DMS79 (cell line): ENCODE results near the gene TMEM127.

Experiments used
- DNase-seq: peaks from one replicate; lab custom pipeline; 2025; lab: John Stamatoyannopoulos, UW

The TMEM127 gene

GRCh38 chr2:96204836-96205624 lies 60.8 kb downstream of the TMEM127 start:
- DNase-seq: peak; percentile 49

GRCh38 chr2:96203130-96204028 lies 62.4 kb downstream of the TMEM127 start:
- no peak for DNase-seq

DNA sequence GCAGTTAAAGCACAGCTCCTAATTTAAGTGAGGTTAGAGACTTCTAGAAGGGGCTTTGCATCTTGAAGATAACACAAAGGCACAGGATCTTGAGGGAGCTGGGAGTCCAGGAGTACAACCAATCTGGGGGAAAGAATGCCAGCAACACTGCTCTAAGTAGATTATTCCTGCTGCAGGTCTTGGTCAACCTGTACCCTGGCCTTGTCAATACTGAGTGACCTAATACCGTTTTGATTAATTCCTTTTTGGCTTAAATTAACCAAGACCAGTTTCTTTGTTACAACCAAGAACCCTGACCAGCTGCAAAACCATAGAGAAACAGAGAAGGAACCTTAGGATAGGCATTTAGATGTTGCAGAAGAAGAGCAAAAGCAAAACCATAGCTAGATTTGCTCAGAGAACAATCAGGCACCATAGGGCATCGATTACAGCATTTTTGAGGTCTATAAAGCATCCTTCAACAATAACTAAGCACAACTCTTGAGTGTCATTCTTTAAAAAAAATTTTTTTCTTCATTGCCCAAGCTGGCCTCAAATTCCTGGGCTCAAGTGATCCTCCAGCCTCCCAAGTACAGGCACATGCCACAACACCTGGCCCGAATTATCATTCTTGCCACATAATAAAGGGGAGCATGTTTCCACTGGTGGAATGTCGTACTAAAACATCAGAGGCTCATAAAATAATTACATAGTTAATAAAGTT lies 63.5 kb downstream of the TMEM127 start:
- DNase-seq: no peak

DNA sequence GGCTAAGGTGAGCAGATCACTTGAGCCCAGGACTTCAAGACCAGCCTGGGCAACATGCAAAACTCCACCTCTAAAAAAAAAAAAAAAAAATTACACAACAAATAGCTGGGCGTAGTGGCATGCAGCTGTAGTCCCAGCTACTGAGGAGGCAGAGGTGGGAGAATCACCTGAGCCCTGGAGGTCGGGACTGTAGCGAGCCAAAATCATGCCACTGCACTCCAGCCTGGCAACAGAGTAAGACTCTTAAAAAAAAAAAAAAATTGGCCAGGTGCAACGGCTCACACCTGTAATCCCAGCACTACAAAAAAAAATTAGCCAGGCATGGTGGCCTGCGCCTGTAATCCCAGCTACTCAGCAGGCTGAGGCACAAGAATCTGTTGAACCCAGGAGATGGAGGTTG lies 64.5 kb downstream of the TMEM127 start:
- DNase-seq: no peak

DNA sequence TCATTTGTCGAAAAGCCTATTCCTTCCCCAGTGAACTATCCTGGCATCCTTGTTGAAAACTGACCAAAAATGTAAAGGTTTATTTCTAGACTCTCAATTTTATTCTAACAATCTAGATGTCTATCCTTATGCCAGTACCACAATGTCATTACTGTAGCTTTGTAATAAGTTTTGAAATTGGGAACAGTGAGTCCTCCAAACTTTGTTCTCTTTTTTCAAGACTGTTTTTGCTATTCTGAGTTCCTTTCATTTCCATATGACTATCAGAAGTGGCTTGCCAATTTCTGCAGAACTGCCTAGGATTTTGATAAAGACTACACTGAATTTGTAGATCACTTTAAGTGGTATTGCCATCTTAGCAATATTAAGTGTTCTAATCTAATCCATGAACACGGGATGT lies 66.9 kb downstream of the TMEM127 start:
- no peak for DNase-seq
